GM19193 (cell line): ENCODE results near the gene ANKFN1.

Experiments
- POLR2A ChIP-seq: IDR thresholded peaks from 4 replicates; pipeline ENCODE4 v1.6.1; 2011; ENCODE audit not compliant: insufficient read depth, insufficient read length; ENCODE audit errors: extremely low read depth

ANKFN1 gene

GRCh38 chr17:56495556-56495955 is 342.3 kb downstream of the ANKFN1 start:
- no peak for TF ChIP-seq POLR2A

- no peak for TF ChIP-seq POLR2A
Observed at GRCh38 chr17:56497132-56497531, 343.9 kb downstream of the ANKFN1 start.

- TF ChIP-seq POLR2A: no peak
Observed at GRCh38 chr17:56499799-56500388, 346.6 kb downstream of the ANKFN1 start.

GRCh38 chr17:56502120-56502654 is 348.9 kb downstream of the ANKFN1 start:
- TF ChIP-seq POLR2A: no peak

GRCh38 chr17:56505154-56505756 is 352.0 kb downstream of the ANKFN1 start:
- TF ChIP-seq POLR2A: no peak

GRCh38 chr17:56506349-56506748 is 353.1 kb downstream of the ANKFN1 start:
- TF ChIP-seq POLR2A: no peak

GRCh38 chr17:56510554-56511342 is 357.5 kb downstream of the ANKFN1 start:
- no peak for TF ChIP-seq POLR2A

- no peak for TF ChIP-seq POLR2A
Observed at GRCh38 chr17:56514264-56514663, 361.0 kb downstream of the ANKFN1 start.

- TF ChIP-seq POLR2A: no peak
Observed at GRCh38 chr17:56514899-56515298, 361.6 kb downstream of the ANKFN1 start.

GRCh38 chr17:56521414-56522141 is 368.3 kb downstream of the ANKFN1 start:
- no peak for TF ChIP-seq POLR2A

- TF ChIP-seq POLR2A: no peak
Observed at GRCh38 chr17:56523042-56523441, 369.8 kb downstream of the ANKFN1 start.

- TF ChIP-seq POLR2A: no peak
Observed at GRCh38 chr17:56528696-56529095, 375.4 kb downstream of the ANKFN1 start.

GRCh38 chr17:56532926-56533325 is 379.7 kb downstream of the ANKFN1 start:
- TF ChIP-seq POLR2A: no peak

- TF ChIP-seq POLR2A: no peak
Observed at GRCh38 chr17:56536766-56537165, 383.5 kb downstream of the ANKFN1 start.

- TF ChIP-seq POLR2A: no peak
Observed at GRCh38 chr17:56540836-56541235, 387.6 kb downstream of the ANKFN1 start.
